ENCODE measurements around the gene TUBA3C.

DNA sequence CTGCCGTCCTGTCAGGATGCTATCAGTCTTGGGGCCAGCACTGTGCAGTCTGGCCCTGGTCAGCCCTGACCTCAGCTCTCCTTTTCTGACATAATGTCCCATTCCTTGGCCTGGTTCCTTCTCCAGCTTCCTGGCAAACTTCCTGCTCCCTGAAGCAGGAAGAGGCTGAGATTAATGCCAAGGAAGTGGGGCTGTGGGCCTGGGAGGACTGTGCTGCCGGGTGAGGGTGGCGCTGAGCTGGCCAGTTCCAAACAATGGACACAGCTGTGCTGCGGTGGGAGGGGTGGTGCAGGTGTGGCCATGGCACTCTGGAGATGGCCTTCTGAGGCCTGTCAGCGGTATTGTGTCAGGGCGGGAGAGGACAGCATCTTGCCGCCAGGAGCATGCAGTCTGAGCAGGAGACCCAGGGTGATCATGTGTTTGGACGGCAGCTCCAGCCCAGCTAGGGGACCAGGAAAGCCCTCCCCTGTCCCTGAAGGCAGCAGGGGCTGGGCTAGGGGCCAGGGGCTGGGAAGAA is 30.9 kb downstream of the TUBA3C start:
- TF ChIP-seq POLR2A (IDR thresholded peaks at IDR 0.05; ENCODE audit: low read depth, low read length) (no peak), POU2F2 (IDR thresholded peaks at IDR 0.05; ENCODE audit: low read depth, low read length) (no peak), POLR2AphosphoS5 (IDR thresholded peaks at IDR 0.05; ENCODE audit: low read depth, low read length) (no peak), TAF1 (IDR thresholded peaks at IDR 0.05; ENCODE audit: low read depth, low read length) (no peak)
